ENCODE data around the gene IPO4. TPM values are rescaled to one million over a fixed set of nuclear protein-coding genes. Genes with fewer than 3 reads are reported as not detected.

Gene IPO4
- total RNA-seq, 1 experiment from 2014 or later: 157 TPM

DNA sequence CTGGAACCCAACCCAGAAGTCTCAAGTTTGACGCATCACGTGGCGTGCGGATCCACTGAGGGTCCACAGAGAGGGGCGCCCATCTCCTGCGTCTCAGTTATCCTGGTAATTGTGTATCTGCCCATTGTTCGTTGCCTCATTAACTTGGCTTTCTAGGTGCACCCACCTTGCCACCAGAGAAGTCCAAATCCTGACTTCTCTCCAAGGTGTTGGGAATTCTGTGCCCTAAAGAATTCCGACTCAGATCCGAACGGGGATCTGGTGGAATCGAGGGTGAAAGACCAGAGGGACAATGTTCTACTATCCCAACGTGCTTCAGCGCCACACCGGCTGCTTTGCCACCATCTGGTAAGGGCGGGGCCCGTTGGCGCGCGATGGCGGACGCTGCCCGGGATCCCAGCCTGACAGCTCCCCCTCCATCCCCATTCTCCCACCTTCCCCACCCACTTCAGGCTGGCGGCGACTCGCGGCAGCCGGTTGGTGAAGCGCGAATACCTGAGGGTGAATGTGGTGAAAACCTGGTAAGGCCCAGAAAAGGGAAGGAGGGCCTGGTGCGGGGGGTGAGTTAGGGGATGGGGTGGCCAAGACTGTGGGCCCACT lies 16.3 kb downstream of the IPO4 start:
- intact Hi-C loops (cut with micrococcal nuclease; ENCODE audit: unreplicated experiment): no loop called here
- POLR2A ChIA-PET (ENCODE audit: low non-redundant PET): interaction anchor here (0.6 kb wide), 2 partner anchors 98 to 1149 kb away, joined by 4 read pairs; no protein-coding TSS in a partner anchor
- Histone ChIP-seq H3K4me1 (ENCODE audit: insufficient read depth, low read length, poor library complexity, severe bottlenecking) (no peaks in the 10 kb centered on the region), H3K4me3 (ENCODE audit: low read depth, low read length, poor library complexity, severe bottlenecking) (no peak overlapping the region), H3K9me3 (ENCODE audit: low read depth, low read length, poor library complexity, severe bottlenecking) (no peaks in the 10 kb centered on the region), H3K27ac (ENCODE audit: low read depth, low read length, poor library complexity, severe bottlenecking) (no peak overlapping the region), H3K27me3 (replicated peaks; ENCODE audit: insufficient read depth, low read depth, low read length, poor library complexity) (no peaks in the 10 kb centered on the region), H3K36me3 (ENCODE audit: insufficient read depth, low read length, poor library complexity, severe bottlenecking) (no peaks in the 10 kb centered on the region)
- no TSS peak for BruUV-seq (replicated peaks)
- CTCF ChIA-PET: no interaction called here
- DNase-seq (ENCODE audit: low spot score): no peak
- TF ChIP-seq, protein P1, sequence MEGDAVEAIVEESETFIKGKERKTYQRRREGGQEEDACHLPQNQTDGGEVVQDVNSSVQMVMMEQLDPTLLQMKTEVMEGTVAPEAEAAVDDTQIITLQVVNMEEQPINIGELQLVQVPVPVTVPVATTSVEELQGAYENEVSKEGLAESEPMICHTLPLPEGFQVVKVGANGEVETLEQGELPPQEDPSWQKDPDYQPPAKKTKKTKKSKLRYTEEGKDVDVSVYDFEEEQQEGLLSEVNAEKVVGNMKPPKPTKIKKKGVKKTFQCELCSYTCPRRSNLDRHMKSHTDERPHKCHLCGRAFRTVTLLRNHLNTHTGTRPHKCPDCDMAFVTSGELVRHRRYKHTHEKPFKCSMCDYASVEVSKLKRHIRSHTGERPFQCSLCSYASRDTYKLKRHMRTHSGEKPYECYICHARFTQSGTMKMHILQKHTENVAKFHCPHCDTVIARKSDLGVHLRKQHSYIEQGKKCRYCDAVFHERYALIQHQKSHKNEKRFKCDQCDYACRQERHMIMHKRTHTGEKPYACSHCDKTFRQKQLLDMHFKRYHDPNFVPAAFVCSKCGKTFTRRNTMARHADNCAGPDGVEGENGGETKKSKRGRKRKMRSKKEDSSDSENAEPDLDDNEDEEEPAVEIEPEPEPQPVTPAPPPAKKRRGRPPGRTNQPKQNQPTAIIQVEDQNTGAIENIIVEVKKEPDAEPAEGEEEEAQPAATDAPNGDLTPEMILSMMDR (conservative IDR thresholded peaks at IDR 0.05; ENCODE audit: low read depth, low read length): no peak
- no peak for TF ChIP-seq EZH2 (IDR thresholded peaks at IDR 0.05; ENCODE audit: borderline replicate concordance, low read depth, low read length, poor library complexity, severe bottlenecking)

DNA sequence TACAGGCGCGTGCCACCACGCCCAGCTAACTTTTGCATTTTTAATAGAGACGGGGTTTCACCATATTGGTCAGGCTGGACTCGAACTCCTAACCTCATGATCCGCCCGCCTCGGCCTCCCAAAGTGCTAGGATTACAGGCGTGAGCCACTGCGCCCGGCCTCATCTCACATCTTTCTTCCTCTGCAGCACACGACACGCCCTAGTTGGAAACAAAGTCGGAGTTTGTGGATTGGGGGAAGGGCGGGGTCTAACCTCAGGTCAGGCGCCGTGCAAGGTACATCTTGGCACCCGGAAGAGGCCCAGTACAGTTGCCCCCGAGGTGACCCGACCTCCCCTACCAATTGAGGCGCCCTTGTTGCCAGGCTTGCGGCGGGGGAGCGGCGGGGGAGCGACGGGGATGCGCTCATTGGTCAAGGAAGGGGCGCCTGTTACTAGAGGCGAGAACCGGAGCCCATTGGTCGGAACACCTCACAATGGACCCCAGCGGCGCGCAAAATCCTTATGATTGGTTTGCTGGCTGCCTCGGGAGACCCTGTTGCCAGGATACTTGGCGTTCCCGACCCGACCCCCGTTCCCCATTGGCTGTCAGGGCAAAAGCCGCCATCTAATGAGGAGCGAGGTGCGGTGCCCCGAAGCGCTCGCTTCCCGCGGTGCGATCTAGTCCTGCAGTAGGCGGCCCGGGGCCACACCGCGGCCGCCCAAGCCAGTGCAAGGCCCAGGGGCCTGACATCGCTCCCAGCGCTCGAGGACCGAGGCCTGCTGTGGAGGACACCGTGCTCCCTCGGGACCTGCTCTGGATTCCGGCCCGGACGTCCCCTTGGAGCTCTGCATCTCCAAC lies 17.0 kb downstream of the IPO4 start, which contains the start of gene REC8:
Gene REC8 (plus strand): TSS at position 659 of the 839 bp plus-strand sequence. CDS start 473 bp downstream, outside the sequence.
- H3K4me3 ChIP-seq (ENCODE audit: low read depth, low read length, poor library complexity, severe bottlenecking): no peak within 1 kb of the TSS
- H3K27ac ChIP-seq (ENCODE audit: low read depth, low read length, poor library complexity, severe bottlenecking): no peak within 1 kb of the TSS
- no peaks in the 10 kb centered on the region for H3K9me3 ChIP-seq (ENCODE audit: low read depth, low read length, poor library complexity, severe bottlenecking)
- H3K4me1 ChIP-seq (ENCODE audit: insufficient read depth, low read length, poor library complexity, severe bottlenecking): no peaks in the 10 kb centered on the region
- ChIA-PET POLR2A (ENCODE audit: low non-redundant PET) (no interaction called here), CTCF (no interaction called here)
- DNase-seq (ENCODE audit: low spot score): no peak
- no peaks in the 10 kb centered on the region for H3K36me3 ChIP-seq (ENCODE audit: insufficient read depth, low read length, poor library complexity, severe bottlenecking)
- TF ChIP-seq, protein P1 (conservative IDR thresholded peaks at IDR 0.05; ENCODE audit: low read depth, low read length): no peak
- no peak for TF ChIP-seq EZH2 (IDR thresholded peaks at IDR 0.05; ENCODE audit: borderline replicate concordance, low read depth, low read length, poor library complexity, severe bottlenecking)
- intact Hi-C loops (cut with micrococcal nuclease; ENCODE audit: unreplicated experiment): no loop called here
- H3K27me3 ChIP-seq (replicated peaks; ENCODE audit: insufficient read depth, low read depth, low read length, poor library complexity): no peaks in the 10 kb centered on the region
- BruUV-seq (replicated peaks): no TSS peak

DNA sequence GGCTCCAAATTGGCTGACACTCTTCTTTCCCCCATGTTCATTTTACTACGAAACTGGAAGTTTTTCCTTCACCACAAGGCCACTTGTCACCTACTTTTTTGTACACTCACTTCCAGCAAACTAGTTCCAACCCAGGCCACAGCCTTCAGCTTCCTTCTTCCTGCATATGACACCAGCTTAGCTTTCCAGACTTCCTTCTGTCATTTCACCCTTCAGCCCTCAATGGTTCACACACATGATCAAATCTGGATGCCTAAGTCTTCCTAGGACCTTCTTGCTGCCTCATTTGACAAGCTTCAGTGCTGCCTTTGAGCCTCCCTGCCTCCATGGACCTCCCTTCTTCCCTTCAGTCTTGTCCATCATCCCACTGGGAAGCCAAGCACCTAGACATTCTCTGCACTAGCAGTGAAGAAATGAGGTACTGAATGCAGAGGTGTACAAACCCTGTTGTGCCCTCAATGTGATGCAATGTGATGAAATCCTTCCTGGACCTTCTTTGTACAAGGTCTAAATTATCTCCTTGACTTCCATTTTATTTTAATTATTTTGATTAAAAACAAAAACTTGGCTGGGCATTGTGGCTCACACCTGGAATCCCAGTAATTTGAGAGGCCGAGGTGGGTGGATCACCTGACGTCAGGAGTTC lies 21.0 kb downstream of the IPO4 start:
- ChIA-PET CTCF (no interaction called here), POLR2A (ENCODE audit: low non-redundant PET) (no interaction called here)

More for the DNA sequence above, 21.0 kb downstream of the IPO4 start:
- no peak for DNase-seq (ENCODE audit: low spot score)
- Histone ChIP-seq H3K4me3 (ENCODE audit: low read depth, low read length, poor library complexity, severe bottlenecking) (no peak overlapping the region), H3K27ac (ENCODE audit: low read depth, low read length, poor library complexity, severe bottlenecking) (peak overlapping the region; percentile 37), H3K9me3 (ENCODE audit: low read depth, low read length, poor library complexity, severe bottlenecking) (no peaks in the 10 kb centered on the region), H3K27me3 (replicated peaks; ENCODE audit: insufficient read depth, low read depth, low read length, poor library complexity) (no peaks in the 10 kb centered on the region), H3K36me3 (ENCODE audit: insufficient read depth, low read length, poor library complexity, severe bottlenecking) (peaks cover 11% of the 10 kb centered on the region), H3K4me1 (ENCODE audit: insufficient read depth, low read length, poor library complexity, severe bottlenecking) (no peaks in the 10 kb centered on the region)
- no TSS peak for BruUV-seq (replicated peaks)
- intact Hi-C loops (cut with micrococcal nuclease; ENCODE audit: unreplicated experiment): no loop called here
- TF ChIP-seq EZH2 (IDR thresholded peaks at IDR 0.05; ENCODE audit: borderline replicate concordance, low read depth, low read length, poor library complexity, severe bottlenecking): no peak
- TF ChIP-seq, protein P1 (conservative IDR thresholded peaks at IDR 0.05; ENCODE audit: low read depth, low read length): no peak
